ENCODE measurements around the gene MAPK8IP2.
"Not testable (repeated sequence)": the region's sequence is repeated elsewhere in the genome, so short reads cannot be mapped to it uniquely, and the experiment has no call there.

Gene MAPK8IP2

GRCh38 chr22:50657925-50658324 lies 57.3 kb downstream of the MAPK8IP2 start:
- no peak for DNase-seq (ENCODE audit: low read depth)
- H3K4me3 ChIP-seq (replicated peaks; ENCODE audit: low read depth, low read length), result no peak overlapping the region
- TF ChIP-seq CTCF (IDR thresholded peaks at IDR 0.05; ENCODE audit: low read length, missing control alignments), result no peak

- not testable (repeated sequence) for DNase-seq (ENCODE audit: low read depth); H3K4me3 ChIP-seq (replicated peaks; ENCODE audit: low read depth, low read length)
Measured at GRCh38 chr22:50659711-50660110, 59.1 kb downstream of the MAPK8IP2 start.

GRCh38 chr22:50660306-50660705 lies 59.7 kb downstream of the MAPK8IP2 start:
- TF ChIP-seq CTCF (IDR thresholded peaks at IDR 0.05; ENCODE audit: low read length, missing control alignments), result no peak
- H3K4me3 ChIP-seq (replicated peaks; ENCODE audit: low read depth, low read length), result no peak overlapping the region
- no peak for DNase-seq (ENCODE audit: low read depth)

Data from fibroblast of pulmonary artery (primary cell).